Measurements from ENCODE around the gene CPXCR1. TPM values are rescaled to one million over a fixed set of nuclear protein-coding genes. Genes with fewer than 3 reads are reported as not detected.
"Not testable (repeated sequence)": the region's sequence is repeated elsewhere in the genome, so short reads cannot be mapped to it uniquely, and the experiment has no call there.

Gene CPXCR1
- polyA plus RNA-seq (2014; cell fraction: cytosol; rRNA removed) = not detected in 2 replicates
- polyA plus RNA-seq (2014; cell fraction: nucleus; rRNA removed) = not detected in 2 replicates

- DNase-seq (ENCODE audit: low spot score) = no peak
These were observed at the start of gene CPXCR1 for GRCh38 chrX:88746925-88747324. CPXCR1 (plus strand) TSS chrX:88747225; CDS start chrX:88753415, 6,190 bp downstream.

- no peak for DNase-seq (ENCODE audit: low spot score)
These were observed 11.2 kb upstream of the CPXCR1 start for GRCh38 chrX:88735835-88736234.

GRCh38 chrX:88746215-88746614, 810 bp upstream of the CPXCR1 start:
- DNase-seq (ENCODE audit: low spot score) = not testable (repeated sequence)

- not testable (repeated sequence) for DNase-seq (ENCODE audit: low spot score)
These were observed 5.3 kb downstream of the CPXCR1 start for GRCh38 chrX:88752339-88752738.

GRCh38 chrX:88789825-88790224, 42.8 kb downstream of the CPXCR1 start:
- DNase-seq (ENCODE audit: low spot score) = no peak

All from SK-N-DZ (cell line).